Measurements from ENCODE around the gene CALCA. TPM values are rescaled to one million over a fixed set of nuclear protein-coding genes. Genes with fewer than 3 reads are reported as not detected.
A peak's percentile ranks its signal among the peaks of the same experiment; 100 is the strongest.

Gene CALCA
- total RNA-seq, 1 donor from 2014 or later = not detected

DNA sequence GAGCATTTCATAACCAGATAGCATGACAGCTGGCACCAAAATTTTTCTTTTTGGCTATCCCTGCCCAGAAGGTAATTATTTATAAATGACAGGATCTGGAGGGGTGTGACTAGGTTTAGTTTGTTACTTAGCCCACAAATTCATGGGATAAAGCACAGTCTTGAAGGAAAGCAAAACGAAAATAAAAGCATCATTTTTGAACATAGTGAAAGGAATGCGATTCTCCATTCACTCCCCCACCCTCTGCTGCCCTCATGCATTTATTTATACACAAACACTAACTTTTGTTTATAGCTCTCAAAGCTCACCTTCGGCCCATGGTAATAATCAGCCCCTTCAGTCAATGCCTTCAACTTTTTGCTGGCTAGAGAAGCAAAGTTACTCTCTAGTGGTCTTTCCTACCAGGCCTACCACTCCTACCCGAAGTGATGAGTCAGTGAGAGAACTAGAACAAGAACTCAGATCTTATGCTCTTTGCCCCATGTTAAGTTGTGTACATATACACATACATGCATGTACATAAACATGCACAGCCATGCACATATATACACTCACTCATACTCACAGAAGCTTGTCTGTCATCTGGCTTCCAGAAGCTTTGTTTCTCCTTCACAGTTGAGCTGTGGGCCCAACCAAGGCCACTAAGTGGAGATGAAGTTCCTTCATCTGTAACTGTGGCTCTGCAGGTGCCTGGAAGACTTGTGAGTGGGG lies 22.6 kb downstream of the CALCA start:
- no peak for DNase-seq (ENCODE audit: low read depth)

DNA sequence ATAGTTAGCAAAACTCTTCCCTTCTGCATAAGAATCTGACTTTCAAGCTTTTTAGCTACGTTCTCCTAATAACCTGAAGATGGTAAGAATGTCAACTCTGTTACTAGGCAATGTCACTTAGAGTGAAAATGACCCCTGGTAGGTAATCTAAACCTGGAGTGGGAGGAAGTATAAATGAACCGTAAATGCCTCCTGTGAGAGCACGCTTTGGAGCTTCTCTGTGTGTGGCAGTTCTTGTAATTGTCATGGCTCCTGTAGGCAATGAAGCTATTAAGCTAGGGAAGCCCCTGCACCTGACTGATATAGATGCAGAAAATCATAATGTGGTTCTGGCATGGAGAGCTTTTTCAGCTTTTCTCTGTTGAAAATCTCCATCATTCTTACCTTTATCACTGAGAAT lies 29.4 kb downstream of the CALCA start:
- no peak for DNase-seq (ENCODE audit: low read depth)

DNA sequence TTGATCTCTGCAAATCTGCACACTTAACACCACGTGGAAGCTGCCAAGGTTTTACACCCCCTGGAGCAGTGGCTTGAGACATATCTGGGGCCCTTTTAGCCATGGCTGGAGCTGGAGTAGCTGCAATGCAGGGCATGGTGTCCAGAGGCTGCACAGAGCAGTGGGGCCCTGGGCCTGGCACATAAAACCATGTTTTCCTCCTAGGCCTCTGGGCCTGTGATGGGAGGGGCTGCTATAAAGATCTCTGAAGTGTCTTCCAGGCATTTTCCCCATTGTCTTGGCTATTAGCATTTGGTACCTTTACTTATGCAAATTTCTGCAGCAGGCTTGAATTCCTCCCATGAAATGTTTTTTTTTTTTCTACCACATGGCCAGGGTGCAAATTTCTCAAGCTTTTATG lies 33.2 kb downstream of the CALCA start:
- DNase-seq (ENCODE audit: low read depth) = no peak

DNA sequence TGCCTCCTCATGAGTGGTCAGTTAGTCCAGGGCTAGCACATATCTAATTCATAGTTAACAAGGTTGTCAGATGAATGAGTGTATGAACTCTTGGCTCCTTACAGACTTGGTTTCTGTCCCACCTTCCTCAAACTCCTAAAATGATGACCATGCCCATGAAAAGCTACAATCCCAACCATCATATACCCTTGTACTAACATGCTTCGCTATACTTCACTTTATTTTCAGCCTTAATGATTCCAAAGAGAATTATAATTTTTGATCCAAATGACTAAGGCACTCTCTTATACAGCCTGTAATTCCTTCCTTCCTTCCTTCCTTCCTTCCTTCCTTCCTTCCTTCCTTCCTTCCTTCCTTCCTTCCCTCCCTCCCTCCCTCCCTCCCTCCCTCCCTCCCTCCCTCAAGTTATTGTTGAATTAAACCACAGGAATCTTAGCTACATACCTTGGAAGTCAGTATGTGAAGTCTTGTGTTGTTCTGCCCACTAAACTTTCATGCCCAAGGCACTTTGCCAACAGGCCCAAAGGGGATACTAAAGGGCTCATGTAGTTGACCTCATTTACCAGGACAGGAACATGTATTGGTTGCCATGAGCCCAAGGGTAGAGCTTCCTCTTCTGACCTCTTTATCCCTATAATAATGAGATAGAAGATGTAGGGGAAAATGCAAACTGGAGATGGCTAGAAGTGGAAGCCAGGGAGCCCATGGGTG lies 37.4 kb downstream of the CALCA start:
- peak; percentile 38 for DNase-seq (ENCODE audit: low read depth)

DNA sequence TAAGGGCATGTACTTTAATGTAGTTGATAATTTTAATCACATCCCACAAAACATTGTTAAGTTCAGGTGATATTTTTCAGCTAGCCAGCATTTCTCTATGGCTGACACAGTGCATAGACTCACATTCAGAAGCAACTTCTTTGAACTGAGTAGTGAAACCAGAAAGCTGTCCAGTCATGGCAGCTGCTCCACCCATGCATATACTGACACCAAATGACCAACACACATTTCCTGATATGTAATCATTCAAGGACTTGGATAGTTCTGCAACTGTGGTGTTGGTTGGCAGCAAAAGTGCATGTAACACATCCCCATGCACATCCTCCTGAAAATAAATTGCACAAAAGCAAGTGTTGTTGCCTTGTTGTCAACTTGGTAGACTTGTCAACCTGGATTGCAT lies 39.7 kb downstream of the CALCA start:
- no peak for DNase-seq (ENCODE audit: low read depth)

DNA sequence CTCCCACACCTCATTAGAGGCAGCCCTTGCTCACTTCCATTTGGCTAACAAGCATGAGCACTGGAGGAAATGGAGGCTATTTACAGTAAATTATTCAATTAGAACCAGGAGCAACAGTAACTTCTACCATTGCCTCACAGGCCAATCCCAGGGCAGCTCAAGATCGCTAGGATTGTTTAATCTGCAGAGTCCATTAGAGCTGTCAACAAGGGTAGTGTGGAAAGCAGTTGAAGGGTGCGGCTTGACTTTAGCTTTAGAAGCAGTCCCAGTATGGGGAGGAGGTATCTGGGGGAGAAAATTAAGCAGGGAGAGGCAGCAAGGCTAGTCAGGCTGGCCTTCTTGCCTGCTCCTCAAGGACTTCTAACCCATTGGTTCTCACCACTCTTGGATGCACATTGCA lies 41.8 kb downstream of the CALCA start:
- DNase-seq (ENCODE audit: low read depth) = no peak

DNA sequence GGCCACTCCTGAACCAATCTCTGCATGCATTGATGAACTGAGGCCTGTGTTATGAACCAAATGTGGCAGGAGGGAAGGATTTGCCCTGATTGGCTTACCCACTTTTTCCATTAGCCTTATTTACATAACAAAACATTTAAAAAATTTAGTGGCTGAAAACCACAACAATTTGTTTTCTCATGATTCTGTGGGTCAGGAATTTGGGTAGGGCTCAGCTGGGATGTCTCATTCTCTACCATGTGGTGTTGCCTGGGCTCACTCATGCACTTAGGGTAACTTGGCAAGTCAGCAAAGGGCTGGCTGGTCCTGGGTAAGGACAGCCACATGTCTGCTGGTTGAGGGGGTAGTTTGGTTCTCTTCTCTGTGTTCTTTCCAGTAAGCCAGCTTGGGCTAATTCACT lies 45.0 kb downstream of the CALCA start:
- peak; percentile 80 for DNase-seq (ENCODE audit: low read depth)

DNA sequence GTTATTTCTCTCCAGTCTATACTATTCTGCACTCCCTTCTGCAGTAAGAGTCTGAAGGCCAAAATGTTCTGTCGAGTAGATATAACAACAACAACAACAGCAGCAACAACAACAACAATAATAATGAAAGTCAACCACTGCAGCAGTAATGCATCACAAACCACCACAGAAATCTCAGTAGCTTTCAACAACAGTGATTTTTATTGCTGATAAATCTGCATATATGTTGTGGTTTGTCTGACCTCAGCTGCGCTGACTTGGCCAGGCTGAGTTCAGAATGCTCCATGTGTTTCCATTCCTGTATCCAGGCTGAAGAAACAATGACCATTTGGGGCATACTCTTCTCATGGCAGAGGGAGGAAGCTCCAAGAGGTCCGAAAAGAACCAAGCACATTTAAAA lies 47.8 kb downstream of the CALCA start:
- DNase-seq (ENCODE audit: low read depth) = no peak

Other genes starting within 250 kb of the CALCA start
- gene CYP2R1, start 80.1 kb downstream of the CALCA start, total RNA-seq = 13.8 and 16.0 TPM in 2 replicates
- gene CALCB, start 101.2 kb upstream of the CALCA start, total RNA-seq = 0.15 TPM in 1 of 2 replicates, not detected in the other
- 0.15 and 0.52 TPM in 2 replicates for gene INSC, start 142.6 kb upstream of the CALCA start, total RNA-seq